SK-N-SH treated with all-trans-retinoic acid at 6 μM for 48 hours (cell line): Measurements from ENCODE around the gene TESMIN.
A peak's percentile ranks its signal among the peaks of the same experiment; 100 is the strongest.

Experiments used
- BACH2 ChIP-seq: fragments of 250-450 bp; sonication (Bioruptor Pico); IDR thresholded peaks from 2 replicates; pipeline ENCODE4 v1.9.0; 2021; ENCODE audit warnings: mild to moderate bottlenecking, borderline replicate concordance
- ISL1 ChIP-seq: fragments of 250-450 bp; sonication (Bioruptor Pico); IDR thresholded peaks from 2 replicates; pipeline ENCODE4 v2.1.2; 2022; ENCODE audit warnings: mild to moderate bottlenecking, moderate library complexity
- RARB ChIP-seq: fragments of 250-450 bp; sonication (Bioruptor Pico); IDR thresholded peaks from 2 replicates; pipeline ENCODE4 v1.8.0; 2021; ENCODE audit warnings: mild to moderate bottlenecking, moderate library complexity
- SNAI2 ChIP-seq: fragments of 250-450 bp; sonication (Bioruptor Pico); IDR thresholded peaks from 2 replicates; pipeline ENCODE4 v1.5.0; 2020; ENCODE audit warnings: mild to moderate bottlenecking, moderate library complexity
- TCF4 ChIP-seq: fragments of 250-450 bp; sonication (Bioruptor Pico); IDR thresholded peaks from 2 replicates; pipeline ENCODE4 v1.8.0; 2021; ENCODE audit warnings: mild to moderate bottlenecking, moderate library complexity, borderline replicate concordance
- TOX ChIP-seq: fragments of 250-450 bp; sonication (Bioruptor Pico); IDR thresholded peaks from 2 replicates; pipeline ENCODE4 v1.8.0; 2021; ENCODE audit warnings: mild to moderate bottlenecking, moderate library complexity, borderline replicate concordance
- ZC3H10 ChIP-seq: fragments of 250-450 bp; sonication (Bioruptor Pico); IDR thresholded peaks from 2 replicates; pipeline ENCODE4 v1.5.1; 2021; ENCODE audit warnings: mild to moderate bottlenecking, moderate library complexity
- ZFP30 ChIP-seq: fragments of 450-650 bp; formaldehyde crosslinking; IDR thresholded peaks from 2 replicates; pipeline ENCODE4 v1.5.0; 2022; ENCODE audit warnings: mild to moderate bottlenecking, moderate library complexity
- ZNF565 ChIP-seq: fragments of 450-650 bp; formaldehyde crosslinking; conservative IDR thresholded peaks from 2 replicates; pipeline ENCODE4 v1.5.0; 2020; ENCODE audit warnings: low read depth, mild to moderate bottlenecking, moderate library complexity
- TF ChIP-seq, protein P1 (sequence below): fragments of 250-450 bp; sonication (Bioruptor Pico); IDR thresholded peaks from 2 replicates; pipeline ENCODE4 v1.8.0; 2021; ENCODE audit warnings: low read depth, mild to moderate bottlenecking, moderate library complexity, borderline replicate concordance
- TF ChIP-seq, protein P2 (sequence below): fragments of 250-450 bp; sonication (Bioruptor Pico); IDR thresholded peaks from 2 replicates; pipeline ENCODE4 v1.8.0; 2020; ENCODE audit warnings: mild to moderate bottlenecking, moderate library complexity, borderline replicate concordance
- TF ChIP-seq, protein P3 (sequence below): fragments of 250-450 bp; sonication (Bioruptor Pico); IDR thresholded peaks from 2 replicates; pipeline ENCODE4 v1.5.0; 2020; ENCODE audit warnings: mild to moderate bottlenecking, moderate library complexity

- TF ChIP-seq ZFP30 (CRISPR knock-in tag) (no peak), TCF4 (CRISPR knock-in tag) (no peak), ZC3H10 (CRISPR knock-in tag) (no peak), ZNF565 (peak; percentile 95), TOX (CRISPR knock-in tag) (no peak), SNAI2 (CRISPR knock-in tag) (no peak), RARB (CRISPR knock-in tag) (no peak), BACH2 (CRISPR knock-in tag) (no peak), ISL1 (CRISPR knock-in tag) (no peak)
- TF ChIP-seq, protein P1, sequence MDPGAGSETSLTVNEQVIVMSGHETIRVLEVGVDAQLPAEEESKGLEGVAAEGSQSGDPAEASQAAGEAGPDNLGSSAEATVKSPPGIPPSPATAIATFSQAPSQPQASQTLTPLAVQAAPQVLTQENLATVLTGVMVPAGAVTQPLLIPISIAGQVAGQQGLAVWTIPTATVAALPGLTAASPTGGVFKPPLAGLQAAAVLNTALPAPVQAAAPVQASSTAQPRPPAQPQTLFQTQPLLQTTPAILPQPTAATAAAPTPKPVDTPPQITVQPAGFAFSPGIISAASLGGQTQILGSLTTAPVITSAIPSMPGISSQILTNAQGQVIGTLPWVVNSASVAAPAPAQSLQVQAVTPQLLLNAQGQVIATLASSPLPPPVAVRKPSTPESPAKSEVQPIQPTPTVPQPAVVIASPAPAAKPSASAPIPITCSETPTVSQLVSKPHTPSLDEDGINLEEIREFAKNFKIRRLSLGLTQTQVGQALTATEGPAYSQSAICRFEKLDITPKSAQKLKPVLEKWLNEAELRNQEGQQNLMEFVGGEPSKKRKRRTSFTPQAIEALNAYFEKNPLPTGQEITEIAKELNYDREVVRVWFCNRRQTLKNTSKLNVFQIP = no peak
- TF ChIP-seq, protein P2, sequence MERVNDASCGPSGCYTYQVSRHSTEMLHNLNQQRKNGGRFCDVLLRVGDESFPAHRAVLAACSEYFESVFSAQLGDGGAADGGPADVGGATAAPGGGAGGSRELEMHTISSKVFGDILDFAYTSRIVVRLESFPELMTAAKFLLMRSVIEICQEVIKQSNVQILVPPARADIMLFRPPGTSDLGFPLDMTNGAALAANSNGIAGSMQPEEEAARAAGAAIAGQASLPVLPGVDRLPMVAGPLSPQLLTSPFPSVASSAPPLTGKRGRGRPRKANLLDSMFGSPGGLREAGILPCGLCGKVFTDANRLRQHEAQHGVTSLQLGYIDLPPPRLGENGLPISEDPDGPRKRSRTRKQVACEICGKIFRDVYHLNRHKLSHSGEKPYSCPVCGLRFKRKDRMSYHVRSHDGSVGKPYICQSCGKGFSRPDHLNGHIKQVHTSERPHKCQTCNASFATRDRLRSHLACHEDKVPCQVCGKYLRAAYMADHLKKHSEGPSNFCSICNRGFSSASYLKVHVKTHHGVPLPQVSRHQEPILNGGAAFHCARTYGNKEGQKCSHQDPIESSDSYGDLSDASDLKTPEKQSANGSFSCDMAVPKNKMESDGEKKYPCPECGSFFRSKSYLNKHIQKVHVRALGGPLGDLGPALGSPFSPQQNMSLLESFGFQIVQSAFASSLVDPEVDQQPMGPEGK (CRISPR knock-in tag) = no peak
- TF ChIP-seq, protein P3, sequence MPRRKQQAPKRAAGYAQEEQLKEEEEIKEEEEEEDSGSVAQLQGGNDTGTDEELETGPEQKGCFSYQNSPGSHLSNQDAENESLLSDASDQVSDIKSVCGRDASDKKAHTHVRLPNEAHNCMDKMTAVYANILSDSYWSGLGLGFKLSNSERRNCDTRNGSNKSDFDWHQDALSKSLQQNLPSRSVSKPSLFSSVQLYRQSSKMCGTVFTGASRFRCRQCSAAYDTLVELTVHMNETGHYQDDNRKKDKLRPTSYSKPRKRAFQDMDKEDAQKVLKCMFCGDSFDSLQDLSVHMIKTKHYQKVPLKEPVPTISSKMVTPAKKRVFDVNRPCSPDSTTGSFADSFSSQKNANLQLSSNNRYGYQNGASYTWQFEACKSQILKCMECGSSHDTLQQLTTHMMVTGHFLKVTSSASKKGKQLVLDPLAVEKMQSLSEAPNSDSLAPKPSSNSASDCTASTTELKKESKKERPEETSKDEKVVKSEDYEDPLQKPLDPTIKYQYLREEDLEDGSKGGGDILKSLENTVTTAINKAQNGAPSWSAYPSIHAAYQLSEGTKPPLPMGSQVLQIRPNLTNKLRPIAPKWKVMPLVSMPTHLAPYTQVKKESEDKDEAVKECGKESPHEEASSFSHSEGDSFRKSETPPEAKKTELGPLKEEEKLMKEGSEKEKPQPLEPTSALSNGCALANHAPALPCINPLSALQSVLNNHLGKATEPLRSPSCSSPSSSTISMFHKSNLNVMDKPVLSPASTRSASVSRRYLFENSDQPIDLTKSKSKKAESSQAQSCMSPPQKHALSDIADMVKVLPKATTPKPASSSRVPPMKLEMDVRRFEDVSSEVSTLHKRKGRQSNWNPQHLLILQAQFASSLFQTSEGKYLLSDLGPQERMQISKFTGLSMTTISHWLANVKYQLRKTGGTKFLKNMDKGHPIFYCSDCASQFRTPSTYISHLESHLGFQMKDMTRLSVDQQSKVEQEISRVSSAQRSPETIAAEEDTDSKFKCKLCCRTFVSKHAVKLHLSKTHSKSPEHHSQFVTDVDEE (CRISPR knock-in tag) = no peak
Measured at GRCh38 chr11:68673306-68673945, 77.9 kb downstream of the TESMIN start.
